Caki2 (cell line): Measurements from ENCODE around the gene TNRC6C. TPM values are rescaled to one million over a fixed set of nuclear protein-coding genes. Genes with fewer than 3 reads are reported as not detected.
"Not testable (repeated sequence)": the region's sequence is repeated elsewhere in the genome, so short reads cannot be mapped to it uniquely, and the experiment has no call there.

Source experiments
- DNase-seq: peaks from one replicate; pipeline ENCODE4 v3.0.0-alpha.2; 2015; ENCODE audit warnings: low read depth
- in situ Hi-C: cut with HindIII; loops from 2 replicates; pipeline ENCODE4 v1.10.0; 2016; ENCODE audit warnings: low sequenced_read_pairs, low pct_unique_long_range_greater_than_20kb, mixed read lengths
- total RNA-seq: library from RNA; depleted of rRNA; stranded (reverse); fragments of >200 nt; shearing (Covaris generic); gene quantifications from 2 replicates; pipeline ENCODE4 v1.2.3, GENCODE V29; 2014; ENCODE audit warnings: low replicate concordance

Gene TNRC6C
- total RNA-seq, 1 experiment from 2014 or later = 0.91 TPM

DNA sequence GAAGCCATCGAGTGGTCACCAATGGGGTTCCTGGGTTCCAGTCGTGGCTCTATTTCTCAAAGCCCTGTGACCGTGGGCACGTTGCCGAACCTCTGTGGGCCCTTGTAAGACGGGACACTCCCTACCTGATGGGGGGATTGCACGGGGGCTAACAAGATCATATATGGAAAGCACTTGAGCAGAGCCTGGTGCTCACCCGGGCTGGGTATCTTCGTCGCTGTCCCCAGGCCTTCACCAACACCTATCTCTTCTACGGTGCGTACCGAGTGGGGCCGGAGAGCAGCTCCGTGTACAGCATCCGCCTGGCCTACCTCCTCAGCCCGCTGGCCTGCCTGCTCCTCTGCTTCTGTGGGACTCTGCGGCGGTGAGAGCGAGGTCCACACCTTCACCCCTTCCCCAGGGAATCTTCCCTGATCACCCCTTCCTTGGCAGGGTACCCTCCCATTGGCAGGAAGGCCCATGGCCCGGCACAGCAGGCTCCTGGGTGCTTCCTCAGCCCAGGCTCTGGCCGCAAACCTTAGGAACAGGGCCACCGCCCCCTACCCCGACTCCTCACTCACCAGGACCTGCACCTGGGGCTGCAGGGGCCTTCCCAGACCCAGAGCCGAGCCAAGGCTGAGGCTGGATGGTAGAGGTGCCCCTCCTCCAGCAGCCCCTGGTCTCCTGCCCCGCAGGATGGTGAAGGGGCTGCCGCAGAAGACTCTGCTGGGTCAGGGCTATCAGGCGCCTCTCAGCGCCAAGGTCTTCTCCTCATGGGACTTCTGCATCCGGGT is 174.9 kb downstream of the TNRC6C start:
- in situ Hi-C loops = no loop called here

DNA sequence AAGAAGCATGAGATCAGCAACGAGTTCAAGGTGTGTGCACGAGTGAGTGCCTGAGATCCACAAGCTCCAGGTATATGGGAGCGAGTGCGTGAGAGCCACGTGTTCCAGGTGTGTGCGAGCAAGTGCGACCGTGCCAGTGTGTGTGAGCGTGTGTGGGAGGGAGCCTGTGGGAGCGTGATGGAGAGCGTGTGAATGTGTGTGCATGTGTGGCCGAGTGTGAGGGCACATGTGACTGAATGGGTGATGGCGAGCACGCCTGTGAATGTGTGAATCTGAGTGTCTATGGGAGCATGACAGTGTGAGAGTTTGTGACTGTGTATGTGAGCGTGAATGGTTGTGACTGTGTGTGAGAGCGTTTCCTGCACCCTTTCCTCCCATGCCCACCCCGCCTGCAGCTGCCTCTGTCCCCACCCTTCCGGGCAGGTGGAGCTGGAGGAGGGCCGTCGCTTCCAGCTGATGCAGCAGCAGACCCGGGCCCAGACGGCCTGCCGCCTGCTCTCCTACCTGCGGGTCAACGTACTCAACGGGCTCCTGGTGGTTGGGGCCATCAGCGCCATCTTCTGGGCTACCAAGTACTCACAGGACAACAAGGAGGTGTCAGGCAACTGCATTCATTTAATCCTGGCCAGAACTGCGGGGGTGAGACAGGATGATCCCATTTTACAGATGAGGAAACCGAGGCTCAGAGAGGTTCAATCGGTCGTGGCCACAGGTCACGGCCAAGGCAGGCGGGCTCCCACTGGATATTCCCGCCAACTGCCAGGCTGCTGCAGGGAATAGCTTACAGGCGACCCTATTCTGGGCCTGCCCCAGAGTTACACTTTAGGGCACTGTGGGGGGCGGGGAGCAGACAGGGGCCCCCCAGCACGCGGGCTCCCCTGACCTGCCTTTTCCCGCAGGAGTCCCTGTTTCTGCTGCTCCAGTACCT is 175.7 kb downstream of the TNRC6C start:
- no peak for DNase-seq

More for the DNA sequence above, 174.9 kb downstream of the TNRC6C start:
- DNase-seq = no peak

DNA sequence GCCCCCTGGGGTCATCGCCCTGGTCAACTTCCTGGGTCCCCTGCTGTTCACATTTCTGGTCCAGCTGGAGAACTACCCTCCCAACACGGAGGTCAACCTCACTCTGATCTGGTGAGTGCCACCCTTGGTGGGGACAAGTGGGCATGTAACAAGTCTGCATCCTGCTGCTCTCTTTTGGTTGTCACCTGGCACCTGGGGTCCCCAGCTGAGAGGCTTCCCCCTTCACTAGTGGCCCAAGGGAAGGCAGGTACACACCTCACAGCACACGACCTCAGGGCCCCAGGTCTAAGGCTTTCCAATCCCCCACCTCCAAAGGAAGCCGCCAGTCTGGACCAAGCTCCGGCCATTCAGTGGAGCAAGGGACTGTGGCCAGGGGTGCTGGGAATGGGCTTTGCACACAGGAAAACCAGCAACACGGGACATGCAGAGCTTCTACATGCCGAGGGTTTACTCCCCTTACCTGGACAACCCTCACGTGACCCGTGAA is 176.4 kb downstream of the TNRC6C start:
- no peak for DNase-seq
- in situ Hi-C loops = no loop called here

More for the DNA sequence above, 175.7 kb downstream of the TNRC6C start:
- in situ Hi-C loops = no loop called here

- DNase-seq = no peak
- in situ Hi-C loops = no loop called here
These were observed 177.5 kb downstream of the TNRC6C start for GRCh38 chr17:78135858-78136500.

DNA sequence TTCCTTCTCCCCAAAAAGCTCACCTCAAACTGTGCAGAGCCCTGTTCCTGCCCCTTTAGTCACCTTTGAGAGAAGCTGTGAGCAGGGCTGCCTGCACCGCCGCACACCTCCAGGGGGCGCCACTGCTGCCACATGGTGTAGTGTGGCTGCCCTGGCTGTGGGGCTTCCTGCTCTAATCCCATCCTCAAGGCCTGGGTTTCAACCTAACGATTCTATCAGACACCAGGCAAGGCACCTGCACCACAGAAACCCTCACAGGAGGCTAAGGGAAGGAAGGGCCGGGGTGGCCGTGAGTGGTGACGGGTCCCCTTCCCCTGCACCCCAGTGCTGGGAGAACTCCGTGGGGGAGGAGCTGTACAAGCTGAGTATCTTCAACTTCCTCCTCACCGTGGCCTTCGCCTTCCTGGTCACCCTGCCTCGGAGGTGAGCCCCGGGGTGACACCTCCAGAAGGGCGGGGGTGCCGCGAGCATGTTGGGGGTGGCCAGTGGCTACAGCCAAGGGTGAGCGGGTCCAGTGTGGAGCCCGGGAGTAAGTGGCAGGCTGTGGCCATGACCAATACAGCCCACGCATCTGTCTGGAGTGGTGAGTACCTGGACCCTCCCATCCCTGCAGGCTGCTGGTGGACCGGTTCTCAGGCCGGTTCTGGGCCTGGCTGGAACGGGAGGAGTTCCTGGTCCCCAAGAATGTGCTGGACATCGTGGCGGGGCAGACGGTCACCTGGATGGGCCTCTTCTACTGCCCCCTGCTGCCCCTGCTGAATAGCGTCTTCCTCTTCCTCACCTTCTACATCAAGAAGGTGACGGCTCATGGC is 179.1 kb downstream of the TNRC6C start:
- DNase-seq = no peak
- in situ Hi-C loops = no loop called here

DNA sequence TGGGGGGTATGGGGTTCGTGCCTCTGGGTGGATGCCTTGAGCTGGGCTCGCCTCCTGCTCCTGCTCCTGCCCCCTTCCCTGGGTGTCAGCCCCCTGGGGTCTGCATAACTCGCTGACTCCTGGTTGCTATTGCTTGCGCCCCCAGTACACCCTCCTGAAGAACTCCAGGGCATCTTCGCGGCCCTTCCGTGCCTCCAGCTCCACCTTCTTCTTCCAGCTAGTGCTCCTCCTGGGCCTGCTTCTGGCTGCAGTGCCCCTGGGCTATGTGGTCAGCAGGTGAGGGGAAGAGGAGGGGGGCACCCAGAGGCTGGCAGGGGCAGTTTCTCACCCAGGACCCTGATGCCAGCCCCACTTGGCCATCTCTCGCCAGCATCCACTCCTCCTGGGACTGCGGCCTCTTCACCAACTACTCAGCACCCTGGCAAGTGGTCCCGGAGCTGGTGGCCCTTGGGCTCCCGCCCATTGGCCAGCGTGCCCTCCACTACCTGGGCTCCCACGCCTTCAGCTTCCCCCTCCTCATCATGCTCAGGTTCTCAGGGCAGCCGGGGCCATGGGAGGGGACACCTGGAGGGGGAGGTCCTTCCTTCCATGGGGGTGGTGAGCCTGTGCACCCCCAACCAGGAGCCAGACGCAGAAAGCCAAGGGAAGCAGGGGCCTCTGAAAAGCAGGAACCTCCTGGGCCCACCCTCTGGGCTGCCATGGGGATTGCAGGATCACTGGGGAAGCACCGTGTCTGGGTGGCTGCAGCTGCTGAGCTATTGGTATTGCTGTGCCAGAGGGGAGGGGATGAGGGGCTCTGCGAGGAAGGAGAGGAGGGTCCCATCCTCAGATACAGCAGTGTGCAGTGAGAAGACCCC is 179.9 kb downstream of the TNRC6C start:
- no peak for DNase-seq
- in situ Hi-C loops = no loop called here

GRCh38 chr17:78139861-78140168 is 181.3 kb downstream of the TNRC6C start:
- in situ Hi-C loops, DNase-seq: not testable (repeated sequence)

- in situ Hi-C loops = no loop called here
- peak; percentile 97 for DNase-seq
These were observed 181.9 kb downstream of the TNRC6C start for GRCh38 chr17:78140169-78141051.

DNA sequence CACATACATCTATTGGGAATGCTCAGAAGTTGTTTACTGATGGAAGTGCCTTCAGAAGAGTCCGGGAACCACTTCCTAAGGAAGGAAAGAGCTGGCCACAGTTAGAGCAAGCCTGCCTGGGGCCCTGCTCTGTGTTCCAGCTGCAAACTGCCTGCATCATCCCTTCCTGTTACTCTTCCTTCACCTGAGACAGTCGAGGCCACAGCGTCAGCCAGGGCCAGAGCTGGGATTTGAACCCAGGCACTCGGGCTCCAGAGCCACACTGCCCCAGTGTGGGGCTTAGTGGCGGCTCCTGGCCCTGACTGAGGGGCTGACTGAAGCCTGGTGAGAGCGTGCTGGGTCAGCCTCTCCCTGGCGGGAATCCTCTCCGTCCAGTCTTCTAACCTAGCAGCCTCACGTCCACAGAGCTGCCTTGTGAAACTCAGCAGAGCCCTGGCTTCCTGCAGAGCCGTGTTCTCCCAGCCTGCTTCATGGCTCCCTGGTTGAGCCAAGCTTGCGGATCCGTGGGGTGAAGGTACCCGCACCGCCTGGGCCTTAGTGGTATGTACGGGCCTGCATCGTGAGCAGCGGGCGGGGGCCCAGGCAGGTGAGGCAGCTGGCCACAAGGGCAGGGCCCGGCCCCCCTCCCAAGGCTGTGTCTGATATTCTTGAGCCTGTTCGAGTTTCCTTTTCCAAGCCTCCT is 183.1 kb downstream of the TNRC6C start:
- in situ Hi-C loops = no loop called here
- DNase-seq = no peak

DNA sequence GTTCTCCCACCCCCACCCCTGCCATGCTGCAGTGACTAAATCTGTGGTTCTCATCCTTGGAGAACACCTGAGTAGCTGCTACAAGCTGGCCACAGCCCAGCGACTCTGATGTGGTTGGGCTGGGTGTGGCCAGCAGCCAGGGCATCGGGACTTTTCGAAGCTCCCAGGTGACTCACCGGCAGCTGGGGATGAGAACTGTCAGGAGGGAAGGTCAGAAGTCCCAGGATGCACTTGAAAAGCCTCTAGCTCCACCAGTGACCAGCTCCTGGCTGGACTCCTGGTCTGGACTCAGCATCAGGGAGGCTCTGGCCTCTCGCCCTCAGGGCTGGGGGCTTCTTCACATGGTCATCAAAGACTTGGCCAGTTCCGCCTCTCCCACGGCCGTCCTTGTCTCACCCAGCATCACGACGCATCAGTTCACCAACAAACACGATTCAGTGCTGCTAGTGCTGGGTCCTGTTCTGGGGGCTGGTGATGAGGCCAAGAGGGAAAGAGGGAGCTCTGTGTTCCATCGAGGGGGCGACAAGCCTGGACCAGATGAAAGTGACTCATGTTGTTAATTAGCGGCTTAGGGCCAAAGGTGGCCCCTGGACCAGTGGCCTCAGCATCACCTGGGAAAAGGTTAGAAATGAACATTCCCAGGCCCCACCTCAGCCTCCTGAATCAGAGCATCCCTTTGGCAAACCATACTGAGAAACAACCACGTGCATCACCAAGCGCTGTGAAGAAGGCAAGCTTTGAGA is 183.8 kb downstream of the TNRC6C start:
- in situ Hi-C loops = no loop called here
- DNase-seq = peak; percentile 96

- in situ Hi-C loops = no loop called here
- no peak for DNase-seq
These were observed 185.0 kb downstream of the TNRC6C start for GRCh38 chr17:78143214-78144146.

DNA sequence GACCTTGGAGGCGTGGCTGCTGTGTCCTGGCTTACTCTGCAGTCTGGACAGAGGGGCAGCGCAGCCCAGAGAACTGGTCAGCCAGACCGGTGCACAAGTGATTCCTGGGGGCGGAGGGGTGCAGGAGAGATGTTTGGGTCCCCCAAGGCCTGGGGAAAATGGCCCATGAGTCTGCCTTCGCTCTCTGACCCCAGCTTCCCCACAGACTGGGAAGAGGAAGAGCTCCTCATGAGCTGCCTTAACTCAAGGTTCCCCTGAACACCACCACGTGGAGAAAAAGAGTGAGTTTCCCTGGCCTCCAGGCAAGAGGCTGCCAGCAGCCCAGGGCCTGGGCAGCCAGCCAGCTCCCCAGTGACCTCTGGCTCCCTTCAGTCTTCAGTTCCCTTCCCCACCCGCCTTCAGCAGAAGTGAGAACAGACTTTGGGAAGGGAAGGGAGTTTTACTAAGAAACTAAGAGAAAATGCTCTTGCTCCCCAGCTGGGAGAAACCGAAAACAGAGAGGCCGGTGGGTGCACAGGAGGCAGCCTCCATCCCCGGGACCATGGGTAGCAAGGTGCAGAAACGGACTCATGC is 185.7 kb downstream of the TNRC6C start:
- in situ Hi-C loops = no loop called here
- DNase-seq = peak; percentile 74

GRCh38 chr17:78144736-78145641 is 186.5 kb downstream of the TNRC6C start:
- in situ Hi-C loops = no loop called here
- peak; percentile 53 for DNase-seq
